ENCODE results near the gene CFAP161. TPM values are rescaled to one million over a fixed set of nuclear protein-coding genes. Genes with fewer than 3 reads are reported as not detected.
A peak's percentile ranks its signal among the peaks of the same experiment; 100 is the strongest.
"Not testable (repeated sequence)": the region's sequence is repeated elsewhere in the genome, so short reads cannot be mapped to it uniquely, and the experiment has no call there.

CFAP161 gene
- total RNA-seq, 1 donor from 2014 or later, result 0.17 TPM

DNA sequence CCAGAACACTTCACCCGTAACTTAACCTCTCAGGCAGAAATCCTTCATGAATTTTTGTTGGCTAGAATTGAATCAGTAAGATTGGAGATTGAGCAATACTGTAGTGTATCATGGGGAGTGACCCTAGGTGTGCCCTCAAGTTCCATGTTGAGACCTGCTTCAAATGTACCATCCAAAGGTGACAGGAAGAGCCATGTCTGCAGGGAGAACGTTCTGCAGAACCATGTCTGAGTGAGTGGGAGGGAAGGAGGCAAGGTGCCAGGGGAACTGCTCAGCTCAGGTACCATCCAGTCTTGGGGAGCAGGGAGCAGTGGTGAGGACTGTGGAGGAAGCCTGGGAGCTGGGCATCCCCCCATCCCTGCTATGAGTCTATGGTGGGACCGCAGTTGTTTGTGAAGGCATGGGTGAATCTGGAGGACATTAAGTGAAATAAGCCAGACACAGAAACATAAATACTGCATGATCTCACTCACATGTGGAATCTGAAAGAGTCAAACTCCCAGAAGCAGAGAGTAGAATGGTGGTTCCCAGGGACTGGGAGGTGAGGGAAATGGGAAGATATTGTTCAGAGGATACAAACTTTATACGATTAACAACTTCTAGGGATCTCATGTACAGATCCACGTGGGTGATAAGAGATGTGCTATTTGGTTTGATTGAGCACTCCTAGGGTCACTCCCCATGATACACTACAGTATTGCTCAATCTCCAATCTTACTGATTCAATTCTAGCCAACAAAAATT lies 23.3 kb downstream of the CFAP161 start:
- no peak for DNase-seq (ENCODE audit: low spot score)

- DNase-seq (ENCODE audit: low spot score), result no peak
These were observed 23.8 kb downstream of the CFAP161 start for GRCh38 chr15:81157939-81158223.

- not testable (repeated sequence) for DNase-seq (ENCODE audit: low spot score)
These were observed 24.5 kb downstream of the CFAP161 start for GRCh38 chr15:81158561-81158960.

GRCh38 chr15:81160312-81161159 lies 26.5 kb downstream of the CFAP161 start:
- peak; percentile 52 for DNase-seq (ENCODE audit: low spot score)

- DNase-seq (ENCODE audit: low spot score), result no peak
These were observed 27.1 kb downstream of the CFAP161 start for GRCh38 chr15:81161160-81161673.

- DNase-seq (ENCODE audit: low spot score), result no peak
These were observed 27.8 kb downstream of the CFAP161 start for GRCh38 chr15:81161851-81162250.

DNA sequence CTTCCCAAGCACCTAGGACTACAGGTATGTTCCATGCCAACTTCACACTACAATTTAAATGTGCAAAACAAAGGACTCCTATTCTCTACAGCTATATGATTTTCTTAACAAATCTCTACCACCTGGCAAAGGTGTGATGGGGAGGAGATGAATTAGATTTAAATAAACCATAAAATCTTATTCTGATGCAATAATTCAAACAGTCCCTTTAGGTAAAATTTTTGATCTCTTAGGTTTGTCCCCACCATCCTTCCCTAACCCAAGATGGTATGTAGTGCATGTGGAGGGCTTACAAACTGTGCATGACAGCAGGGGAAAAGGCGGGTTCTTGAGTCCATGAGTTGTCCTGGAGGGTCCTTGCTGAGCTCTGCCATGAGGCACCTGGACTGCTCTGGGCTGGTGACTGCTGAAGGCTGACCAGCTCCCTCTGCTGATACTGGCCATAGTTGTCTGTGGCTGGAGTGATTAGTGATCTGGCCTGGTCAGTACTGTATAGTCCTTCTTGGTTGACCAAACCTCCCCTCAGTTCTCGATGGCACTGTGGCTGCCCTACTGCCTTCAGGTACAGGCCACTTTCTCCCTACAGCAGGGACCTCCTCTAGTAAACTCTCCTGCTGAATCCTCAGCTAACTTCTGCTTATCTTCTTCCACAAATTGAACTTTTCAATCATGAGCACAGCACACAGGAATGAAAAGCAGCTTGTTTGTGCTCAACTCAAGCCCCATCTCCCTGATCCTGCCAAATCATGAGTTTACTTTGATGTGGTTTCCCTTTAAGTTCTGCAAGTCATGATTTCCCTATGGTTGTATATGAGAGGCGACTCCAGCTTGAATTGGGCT lies 30.1 kb downstream of the CFAP161 start:
- DNase-seq (ENCODE audit: low spot score), result no peak

DNA sequence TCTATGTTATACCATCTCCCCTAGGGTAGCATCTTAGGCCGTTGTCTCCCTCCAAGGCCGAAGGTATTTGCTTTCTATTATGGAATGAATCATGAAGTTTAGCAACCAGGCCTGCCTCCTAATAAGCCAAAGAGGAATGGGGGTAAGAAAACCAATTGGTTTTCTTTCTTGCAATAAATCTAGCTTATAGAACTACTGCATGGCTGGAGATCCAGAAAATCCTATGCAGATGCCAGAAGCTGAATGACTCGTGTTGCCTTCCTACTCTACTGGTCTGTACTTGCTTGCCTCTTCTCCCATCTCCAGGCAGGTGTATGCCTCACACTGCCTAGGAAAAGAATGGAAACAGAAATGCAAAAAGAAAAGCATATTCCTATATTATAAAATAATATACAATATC lies 31.5 kb downstream of the CFAP161 start:
- DNase-seq (ENCODE audit: low spot score), result no peak

- no peak for DNase-seq (ENCODE audit: low spot score)
These were observed 32.7 kb downstream of the CFAP161 start for GRCh38 chr15:81166636-81167305.

DNA sequence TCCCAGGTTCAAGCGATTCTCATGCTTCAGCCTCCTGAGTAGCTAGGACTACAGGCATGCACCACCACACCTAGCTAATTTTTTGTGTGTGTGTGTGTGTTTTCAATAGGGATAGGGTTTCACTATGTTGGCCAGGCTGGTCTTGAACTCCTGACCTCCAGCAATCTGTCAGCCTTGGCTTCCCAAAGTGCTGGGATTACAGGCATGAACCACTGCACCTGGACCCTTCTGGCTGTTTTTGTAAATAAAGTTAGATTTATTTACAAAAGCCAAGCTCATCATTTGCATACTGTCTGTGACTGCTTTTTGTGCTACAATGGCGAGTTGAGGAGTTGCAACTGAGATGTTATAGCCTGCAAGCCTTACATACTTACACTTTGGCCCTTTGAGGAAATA lies 34.1 kb downstream of the CFAP161 start:
- no peak for DNase-seq (ENCODE audit: low spot score)

DNA sequence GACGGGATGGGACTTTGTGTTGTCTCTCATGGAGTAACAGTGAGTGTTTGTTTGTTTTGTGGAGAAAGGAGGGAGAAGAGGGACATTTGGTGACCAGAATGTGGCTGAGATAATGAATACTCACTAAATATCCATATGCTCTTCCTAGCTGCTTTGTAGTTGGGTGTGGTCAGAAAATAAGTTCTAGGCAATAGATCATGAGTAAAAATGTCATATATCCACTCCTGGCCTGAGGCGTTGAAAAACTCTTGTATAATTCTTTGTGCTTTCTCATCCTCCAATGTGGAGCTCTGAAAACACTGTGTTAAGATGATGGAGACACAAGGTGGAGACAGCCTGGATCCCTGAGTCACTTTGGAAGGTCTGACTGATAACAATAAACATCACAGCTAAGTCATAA lies 34.6 kb downstream of the CFAP161 start:
- DNase-seq (ENCODE audit: low spot score), result no peak

DNA sequence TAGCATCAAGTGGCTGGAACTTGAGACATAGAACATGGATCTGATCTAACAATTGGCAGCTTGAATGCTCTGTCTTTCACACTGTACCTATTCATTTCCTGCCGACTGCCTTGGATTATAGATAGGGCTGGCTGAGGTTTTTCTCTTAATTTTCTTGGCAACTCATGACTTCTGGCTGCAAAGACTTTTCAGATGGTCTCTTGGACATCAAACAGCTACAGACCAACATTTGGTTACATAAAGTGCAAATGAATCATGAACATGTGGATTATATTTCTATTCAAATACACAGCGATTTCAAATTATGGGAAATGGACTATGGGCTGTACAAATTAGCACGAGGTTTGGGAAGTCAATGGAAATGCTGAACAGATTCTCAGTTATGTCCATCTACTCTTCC lies 36.4 kb downstream of the CFAP161 start:
- no peak for DNase-seq (ENCODE audit: low spot score)

DNA sequence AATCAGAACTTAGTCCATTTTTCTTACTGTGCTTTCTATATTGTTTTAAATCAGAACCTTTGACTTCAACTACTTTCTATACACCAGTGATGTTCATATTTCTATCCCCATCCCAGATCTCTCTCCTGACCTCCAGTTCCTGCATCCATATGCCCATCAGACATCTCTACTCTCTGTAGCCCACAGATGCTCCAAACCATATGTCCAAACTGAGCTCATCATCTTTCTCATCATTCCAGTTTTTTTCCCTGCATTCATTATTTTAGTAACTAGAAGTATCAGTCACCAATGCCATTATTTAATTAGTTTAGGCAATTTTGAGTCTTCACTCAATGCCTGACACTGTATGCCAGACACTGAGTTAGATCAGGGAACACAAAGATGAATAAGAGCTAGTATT lies 37.2 kb downstream of the CFAP161 start:
- DNase-seq (ENCODE audit: low spot score), result no peak

DNA sequence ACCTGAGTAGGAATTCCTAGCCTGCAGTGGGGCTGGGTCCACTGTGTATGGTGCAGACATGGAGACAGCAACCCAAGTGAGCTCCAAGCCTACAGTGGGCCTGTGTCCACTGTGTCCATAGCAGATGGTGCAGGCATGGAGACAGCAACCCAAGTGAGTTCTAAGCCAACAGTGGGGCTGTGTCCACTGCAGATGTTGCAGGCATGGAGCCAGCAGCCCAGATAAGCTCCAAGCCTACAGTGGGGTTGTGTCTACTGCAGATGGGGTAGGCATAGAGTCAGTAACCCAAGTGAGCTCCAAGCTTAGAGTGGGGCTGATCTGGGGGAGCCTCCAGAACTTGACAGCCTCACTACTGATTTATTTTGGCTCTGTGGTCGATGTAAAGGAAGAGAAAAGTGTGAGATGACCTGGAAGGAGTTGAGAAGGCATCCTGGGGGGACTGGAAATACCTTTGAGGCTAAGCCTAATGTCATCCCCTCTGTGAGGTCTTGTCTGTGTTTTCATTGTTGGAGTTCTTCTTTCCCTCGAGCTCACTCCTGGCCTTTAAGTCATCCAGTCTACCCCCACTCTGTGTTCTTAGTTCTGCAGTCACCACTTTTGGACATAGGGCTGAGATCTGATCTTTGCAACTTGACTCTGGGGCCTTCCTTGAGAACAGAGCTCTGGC lies 40.2 kb downstream of the CFAP161 start:
- DNase-seq (ENCODE audit: low spot score), result no peak

GRCh38 chr15:81174792-81175327 lies 40.8 kb downstream of the CFAP161 start:
- DNase-seq (ENCODE audit: low spot score), result no peak

DNA sequence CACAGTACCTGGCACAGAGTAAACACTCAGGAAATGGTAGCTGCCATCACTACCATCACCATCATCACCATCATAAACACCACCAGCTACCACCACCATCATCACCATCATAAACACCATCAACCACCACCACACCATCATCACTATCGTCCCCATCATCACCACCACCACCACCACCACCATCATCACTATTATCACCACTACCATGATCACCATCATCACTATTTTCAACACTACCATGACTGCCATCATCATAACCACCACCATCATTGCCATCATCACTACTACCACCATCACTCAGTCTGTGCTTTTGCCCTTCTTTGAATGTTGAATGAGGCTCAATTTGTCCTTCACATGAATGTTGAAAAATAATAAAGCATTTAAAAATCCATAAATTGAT lies 41.4 kb downstream of the CFAP161 start:
- DNase-seq (ENCODE audit: low spot score), result no peak

DNA sequence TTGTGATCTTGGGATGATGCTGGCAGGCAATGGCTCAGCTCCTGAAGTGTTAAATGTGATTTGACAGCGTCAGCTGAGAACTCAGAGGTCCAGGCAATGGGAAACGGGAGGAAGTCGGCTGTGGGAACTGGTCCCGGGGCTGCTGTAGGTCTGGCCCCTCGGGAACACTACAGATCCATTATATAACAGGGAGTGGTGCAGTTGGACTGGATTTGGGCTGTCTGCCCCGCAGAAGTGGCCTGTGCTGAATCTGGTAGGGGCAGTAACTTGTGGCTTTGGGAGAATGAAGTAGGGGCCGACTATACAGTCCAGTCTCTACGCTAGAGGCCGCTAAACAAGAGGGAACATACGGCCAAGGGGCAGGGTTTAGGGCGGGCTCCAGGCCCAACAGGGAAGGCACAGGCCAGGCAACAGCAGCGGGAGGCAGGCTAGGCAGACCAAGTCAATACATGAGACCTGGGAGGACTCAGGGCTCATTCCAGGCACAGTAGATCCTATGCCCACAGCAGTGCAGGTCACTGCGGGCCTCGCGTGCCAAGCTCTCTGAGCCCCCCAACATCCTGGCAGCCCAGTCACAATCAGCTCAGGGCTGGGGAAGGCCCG lies 42.3 kb downstream of the CFAP161 start:
- DNase-seq (ENCODE audit: low spot score), result peak; percentile 21

GRCh38 chr15:81178365-81178764 lies 44.3 kb downstream of the CFAP161 start:
- DNase-seq (ENCODE audit: low spot score), result no peak

- DNase-seq (ENCODE audit: low spot score), result no peak
These were observed 47.1 kb downstream of the CFAP161 start for GRCh38 chr15:81181220-81181619.

- DNase-seq (ENCODE audit: low spot score), result no peak
These were observed 48.1 kb downstream of the CFAP161 start for GRCh38 chr15:81182031-81182755.
